Osteocyte (in vitro differentiated cells): ENCODE measurements around the gene ITGB6. TPM values are rescaled to one million over a fixed set of nuclear protein-coding genes. Genes with fewer than 3 reads are reported as not detected.

ENCODE experiments used
- DNase-seq: peaks from one replicate; pipeline ENCODE4 v3.0.0; 2021; ENCODE audit warnings: mixed read lengths; ENCODE audit not compliant: unreplicated experiment; ENCODE audit errors: extremely low spot score
- H3K27ac Mint-ChIP-seq: one replicate; pipeline ENCODE4 v1.8.0; 2021; ENCODE audit warnings: mild to moderate bottlenecking, mixed read lengths; ENCODE audit not compliant: unreplicated experiment
- H3K27me3 Mint-ChIP-seq: one replicate; pipeline ENCODE4 v1.8.0; 2021; ENCODE audit warnings: mixed read lengths; ENCODE audit not compliant: unreplicated experiment
- H3K36me3 Mint-ChIP-seq: one replicate; pipeline ENCODE4 v1.8.0; 2021; ENCODE audit warnings: mixed read lengths; ENCODE audit not compliant: unreplicated experiment
- H3K4me1 Mint-ChIP-seq: one replicate; pipeline ENCODE4 v1.8.0; 2021; ENCODE audit warnings: mixed read lengths; ENCODE audit not compliant: unreplicated experiment
- H3K4me3 Mint-ChIP-seq: one replicate; pipeline ENCODE4 v1.8.0; 2021; ENCODE audit warnings: mild to moderate bottlenecking, moderate library complexity, mixed read lengths; ENCODE audit not compliant: unreplicated experiment
- H3K9me3 Mint-ChIP-seq: one replicate; pipeline ENCODE4 v1.8.0; 2021; ENCODE audit warnings: mixed read lengths; ENCODE audit not compliant: unreplicated experiment
- total RNA-seq: library from RNA; stranded (reverse); gene quantifications from 2 replicates; pipeline ENCODE4 v1.2.1, GENCODE V29; 2021
- TF ChIP-seq, protein P1 (sequence below): fragments of 200-600 bp; sonication (generic); IDR thresholded peaks from 2 replicates; pipeline ENCODE4 v1.5.0; 2021; ENCODE audit warnings: antibody characterized with exemption, mild to moderate bottlenecking, moderate library complexity

Gene ITGB6
- total RNA-seq, 1 donor from 2014 or later, result 0.13 TPM

- Mint-ChIP-seq H3K36me3 (peaks cover 2% of the 10 kb centered on the region), H3K27me3 (no peaks in the 10 kb centered on the region), H3K27ac (peak overlapping the region; percentile 96), H3K4me3 (no peak overlapping the region), H3K9me3 (no peaks in the 10 kb centered on the region), H3K4me1 (peaks cover 81% of the 10 kb centered on the region)
- peak; percentile 88 for DNase-seq
- TF ChIP-seq, protein P1, sequence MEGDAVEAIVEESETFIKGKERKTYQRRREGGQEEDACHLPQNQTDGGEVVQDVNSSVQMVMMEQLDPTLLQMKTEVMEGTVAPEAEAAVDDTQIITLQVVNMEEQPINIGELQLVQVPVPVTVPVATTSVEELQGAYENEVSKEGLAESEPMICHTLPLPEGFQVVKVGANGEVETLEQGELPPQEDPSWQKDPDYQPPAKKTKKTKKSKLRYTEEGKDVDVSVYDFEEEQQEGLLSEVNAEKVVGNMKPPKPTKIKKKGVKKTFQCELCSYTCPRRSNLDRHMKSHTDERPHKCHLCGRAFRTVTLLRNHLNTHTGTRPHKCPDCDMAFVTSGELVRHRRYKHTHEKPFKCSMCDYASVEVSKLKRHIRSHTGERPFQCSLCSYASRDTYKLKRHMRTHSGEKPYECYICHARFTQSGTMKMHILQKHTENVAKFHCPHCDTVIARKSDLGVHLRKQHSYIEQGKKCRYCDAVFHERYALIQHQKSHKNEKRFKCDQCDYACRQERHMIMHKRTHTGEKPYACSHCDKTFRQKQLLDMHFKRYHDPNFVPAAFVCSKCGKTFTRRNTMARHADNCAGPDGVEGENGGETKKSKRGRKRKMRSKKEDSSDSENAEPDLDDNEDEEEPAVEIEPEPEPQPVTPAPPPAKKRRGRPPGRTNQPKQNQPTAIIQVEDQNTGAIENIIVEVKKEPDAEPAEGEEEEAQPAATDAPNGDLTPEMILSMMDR, result no peak
Measured at GRCh38 chr2:160205505-160205904, 5.4 kb upstream of the ITGB6 start.

- Mint-ChIP-seq H3K36me3 (peaks cover 2% of the 10 kb centered on the region), H3K4me3 (no peak overlapping the region), H3K27ac (peak overlapping the region; percentile 96), H3K9me3 (no peaks in the 10 kb centered on the region), H3K27me3 (no peaks in the 10 kb centered on the region), H3K4me1 (peaks cover 61% of the 10 kb centered on the region)
- DNase-seq, result no peak
- TF ChIP-seq, protein P1, result no peak
Measured at GRCh38 chr2:160203422-160203821, 3.4 kb upstream of the ITGB6 start.

DNA sequence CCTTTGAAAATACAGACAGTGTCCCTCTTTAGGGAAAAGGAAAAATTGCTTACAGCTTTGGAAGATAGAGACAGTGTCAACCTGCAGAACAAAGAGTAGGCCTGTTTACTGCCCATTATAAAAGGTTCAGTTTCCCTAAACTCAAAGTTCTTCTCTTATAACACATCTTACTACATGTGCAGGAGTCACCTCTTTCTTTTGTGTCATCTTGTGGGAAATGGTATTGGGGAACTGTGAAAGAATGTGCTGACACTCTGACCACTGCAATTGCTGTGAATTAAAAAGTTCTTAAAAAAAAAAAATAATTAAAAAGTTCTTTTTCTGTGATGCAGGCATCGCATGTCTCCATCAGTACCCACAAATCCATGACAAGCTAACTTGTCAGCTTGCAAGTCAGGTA, 2.9 kb upstream of the ITGB6 start:
- TF ChIP-seq, protein P1, result no peak
- Mint-ChIP-seq H3K9me3 (no peaks in the 10 kb centered on the region), H3K4me3 (no peak overlapping the region), H3K4me1 (peaks cover 56% of the 10 kb centered on the region), H3K36me3 (peaks cover 2% of the 10 kb centered on the region), H3K27ac (peak overlapping the region; percentile 0), H3K27me3 (no peaks in the 10 kb centered on the region)
- no peak for DNase-seq

- TF ChIP-seq, protein P1, result no peak
- H3K36me3 Mint-ChIP-seq, result peaks cover 2% of the 10 kb centered on the region
- H3K4me1 Mint-ChIP-seq, result peaks cover 46% of the 10 kb centered on the region
- no peak for DNase-seq
- H3K27ac Mint-ChIP-seq, result peak overlapping the region; percentile 46
- H3K4me3 Mint-ChIP-seq, result no peak overlapping the region
- H3K27me3 Mint-ChIP-seq, result no peaks in the 10 kb centered on the region
- H3K9me3 Mint-ChIP-seq, result no peaks in the 10 kb centered on the region
Measured at GRCh38 chr2:160201849-160202539, 1.9 kb upstream of the ITGB6 start.

DNA sequence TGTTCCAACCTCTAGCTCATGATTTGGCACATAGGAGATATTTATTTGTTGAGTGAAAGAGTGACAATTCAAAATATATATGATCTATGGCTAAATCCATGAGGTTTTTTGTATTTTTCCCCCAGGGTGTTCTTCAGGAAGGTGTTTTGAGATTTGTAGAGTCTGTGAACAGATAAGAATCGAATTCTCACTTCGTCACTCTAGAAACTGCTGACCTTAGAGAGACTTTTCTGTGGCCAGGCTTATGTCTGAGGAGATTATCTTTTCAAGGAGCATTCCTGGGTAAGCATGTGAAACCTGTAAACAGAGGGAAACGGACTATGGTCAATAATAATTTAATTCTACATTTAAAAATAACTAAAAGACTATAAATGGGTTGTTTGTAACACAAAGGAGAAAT, 849 bp upstream of the ITGB6 start:
- H3K4me3 Mint-ChIP-seq, result no peak overlapping the region
- H3K4me1 Mint-ChIP-seq, result peaks cover 36% of the 10 kb centered on the region
- no peaks in the 10 kb centered on the region for H3K9me3 Mint-ChIP-seq
- no peak overlapping the region for H3K27ac Mint-ChIP-seq
- DNase-seq, result no peak
- H3K27me3 Mint-ChIP-seq, result no peaks in the 10 kb centered on the region
- peaks cover 2% of the 10 kb centered on the region for H3K36me3 Mint-ChIP-seq
- TF ChIP-seq, protein P1, result no peak
